ENCODE data around the gene CTNNBIP1.

- no peak for TF ChIP-seq CTCF (optimal IDR thresholded peaks at IDR 0.05 in 1 of 3, IDR thresholded peaks at IDR 0.05 in 1 of 3, conservative IDR thresholded peaks at IDR 0.05 in 1 of 3; ENCODE audit: extremely low read depth in 1 of 3, insufficient read depth in 2 of 3, low read length in 3 of 3)
- no peak for TF ChIP-seq EZH2 (IDR thresholded peaks at IDR 0.05; ENCODE audit: low read length)
These were observed 85.4 kb downstream of the CTNNBIP1 start for GRCh38 chr1:9824702-9825089.

All from keratinocyte (primary cell).